ENCODE results near the gene MAP1LC3C. TPM values are rescaled to one million over a fixed set of nuclear protein-coding genes. Genes with fewer than 3 reads are reported as not detected.

MAP1LC3C gene
- 1 to 10 TPM in 3 of 5 donors, not detected in 2; 1.2 to 9.4 (median 2.9) TPM for total RNA-seq
- polyA plus RNA-seq, result 10 to 100 TPM in 1 of 3 donors, 1 to 10 TPM in 2; 2.3 to 12.7 (median 5.4) TPM
- long read RNA-seq, donor 1, result 0 reads
- long read RNA-seq, donor 2, result 0 reads
- long read RNA-seq, donor 3, result 0 reads
- long read RNA-seq, donor 4, result 0 reads
- long read RNA-seq, donor 5, result 0 reads
- long read RNA-seq, donor 6, result 0 reads
- long read RNA-seq, donor 7, result 0 reads
- long read RNA-seq, donor 8, result 0 reads
- long read RNA-seq, donor 9, result 0 reads
- long read RNA-seq, donor 10, result 0 reads

DNA sequence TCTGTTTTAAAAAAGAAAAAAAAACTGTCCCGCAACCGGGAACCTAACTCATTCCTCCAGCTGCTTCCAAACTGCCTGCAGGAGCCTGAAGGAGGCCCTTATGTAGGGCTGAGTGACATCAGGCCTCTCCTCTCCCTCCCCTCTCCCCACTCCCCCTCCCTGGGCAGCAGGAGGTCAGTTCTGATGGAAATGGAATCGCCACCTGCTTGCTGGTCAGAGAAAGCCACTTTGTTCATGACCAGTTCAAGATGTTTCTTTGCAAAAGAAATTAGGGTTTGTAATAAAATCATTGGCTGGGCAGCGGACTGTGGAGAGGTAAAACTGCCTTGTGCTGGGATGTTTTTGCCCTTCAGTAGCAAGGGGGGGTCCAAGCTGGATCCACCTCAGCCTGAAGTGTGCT, at the start of gene MAP1LC3C:
Gene MAP1LC3C, minus strand, starts transcription at position 73 of the 400 bp plus-strand sequence. CDS start 90 bp downstream, outside the sequence.
- Histone ChIP-seq H3K27ac (peak within 1 kb of the TSS in 2 of 5 donors; percentile 35 to 62), H3K4me1 (peaks cover 0 to 12% (median 9%) of the 10 kb centered on the region in 4 donors), H3K4me3 (peak within 1 kb of the TSS in 3 of 4 donors; percentile 19 to 29 (median 27)), H3K36me3 (no peaks in the 10 kb centered on the region), H3K27me3 (no peaks in the 10 kb centered on the region), H3K9me3 (no peaks in the 10 kb centered on the region)
- DNase-seq, result peak in 1 of 2 donors; percentile 27
- no peak for TF ChIP-seq POLR2A (IDR thresholded peaks at IDR 0.05)
- TF ChIP-seq, protein P1, sequence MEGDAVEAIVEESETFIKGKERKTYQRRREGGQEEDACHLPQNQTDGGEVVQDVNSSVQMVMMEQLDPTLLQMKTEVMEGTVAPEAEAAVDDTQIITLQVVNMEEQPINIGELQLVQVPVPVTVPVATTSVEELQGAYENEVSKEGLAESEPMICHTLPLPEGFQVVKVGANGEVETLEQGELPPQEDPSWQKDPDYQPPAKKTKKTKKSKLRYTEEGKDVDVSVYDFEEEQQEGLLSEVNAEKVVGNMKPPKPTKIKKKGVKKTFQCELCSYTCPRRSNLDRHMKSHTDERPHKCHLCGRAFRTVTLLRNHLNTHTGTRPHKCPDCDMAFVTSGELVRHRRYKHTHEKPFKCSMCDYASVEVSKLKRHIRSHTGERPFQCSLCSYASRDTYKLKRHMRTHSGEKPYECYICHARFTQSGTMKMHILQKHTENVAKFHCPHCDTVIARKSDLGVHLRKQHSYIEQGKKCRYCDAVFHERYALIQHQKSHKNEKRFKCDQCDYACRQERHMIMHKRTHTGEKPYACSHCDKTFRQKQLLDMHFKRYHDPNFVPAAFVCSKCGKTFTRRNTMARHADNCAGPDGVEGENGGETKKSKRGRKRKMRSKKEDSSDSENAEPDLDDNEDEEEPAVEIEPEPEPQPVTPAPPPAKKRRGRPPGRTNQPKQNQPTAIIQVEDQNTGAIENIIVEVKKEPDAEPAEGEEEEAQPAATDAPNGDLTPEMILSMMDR (IDR thresholded peaks at IDR 0.05), result no peak
- TF ChIP-seq EP300 (IDR thresholded peaks at IDR 0.05), result no peak
- no peak for TF ChIP-seq POLR2AphosphoS5 (IDR thresholded peaks at IDR 0.05)
- intact Hi-C loops (cut with DNase I; ENCODE audit: low total_unique reads), result no loop called here
- WGBS, 5 donors, result 36 to 45% (median 40%) methylated on average over 4 of the region's 4 CpGs

DNA sequence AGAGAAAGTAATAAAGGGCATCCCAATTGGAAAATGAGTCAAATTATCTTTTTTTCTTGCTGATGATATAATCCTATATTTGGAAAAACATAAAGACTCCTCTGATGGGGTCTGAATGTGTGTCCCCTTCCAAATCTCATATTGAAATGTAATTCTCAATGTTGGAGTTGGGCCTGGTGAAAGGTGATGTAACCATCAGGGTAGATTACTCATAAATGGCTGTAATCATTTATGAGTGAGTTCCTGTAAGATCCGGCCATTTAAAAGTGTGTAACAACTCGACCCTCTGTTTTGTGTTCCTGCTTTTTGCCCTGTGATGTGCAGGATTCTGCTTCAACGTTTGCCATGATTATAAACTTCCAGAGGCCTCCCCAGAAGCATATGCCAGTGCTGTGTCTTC, 44.3 kb upstream of the MAP1LC3C start:
- no peak for TF ChIP-seq EP300 (IDR thresholded peaks at IDR 0.05)
- TF ChIP-seq POLR2A (IDR thresholded peaks at IDR 0.05), result no peak
- TF ChIP-seq, protein P1 (IDR thresholded peaks at IDR 0.05), result no peak
- TF ChIP-seq POLR2AphosphoS5 (IDR thresholded peaks at IDR 0.05), result no peak
- intact Hi-C loops (cut with DNase I; ENCODE audit: low total_unique reads), result no loop called here

DNA sequence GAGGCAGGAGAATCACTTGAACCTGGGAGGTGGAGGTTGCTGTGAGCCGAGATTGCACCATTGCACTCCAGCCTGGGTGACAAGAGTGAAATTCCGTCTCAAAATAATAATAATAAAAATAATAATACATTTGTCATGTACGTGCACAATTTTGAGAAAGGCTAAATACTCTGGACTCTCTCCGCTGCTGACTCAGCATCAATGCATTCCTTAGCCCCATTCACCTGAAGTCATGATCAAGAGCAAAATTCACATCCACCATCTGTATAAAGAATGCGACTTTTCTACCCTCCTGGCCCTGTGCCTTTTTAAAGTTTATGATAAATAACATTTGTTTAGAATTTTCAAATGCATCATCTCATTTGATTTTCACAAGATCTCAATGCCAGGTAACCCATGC, 35.5 kb upstream of the MAP1LC3C start:
- Histone ChIP-seq H3K9me3 (no peaks in the 10 kb centered on the region), H3K27me3 (no peaks in the 10 kb centered on the region), H3K36me3 (no peaks in the 10 kb centered on the region), H3K27ac (no peak overlapping the region), H3K4me3 (no peak overlapping the region), H3K4me1 (no peaks in the 10 kb centered on the region)
- TF ChIP-seq POLR2A (IDR thresholded peaks at IDR 0.05), result no peak
- TF ChIP-seq EP300 (IDR thresholded peaks at IDR 0.05), result no peak
- TF ChIP-seq POLR2AphosphoS5 (IDR thresholded peaks at IDR 0.05), result no peak
- intact Hi-C loops (cut with DNase I; ENCODE audit: low total_unique reads), result no loop called here
- 85 to 93% (median 89%) methylated on average over 5 of the region's 5 CpGs for WGBS, 5 donors
- DNase-seq, result no peak

More for the DNA sequence above, 44.3 kb upstream of the MAP1LC3C start:
- WGBS, 5 donors, result 34 to 53% (median 47%) methylated on average over 3 of the region's 3 CpGs
- peaks cover 0 to 12% (median 8%) of the 10 kb centered on the region in 4 donors for H3K9me3 ChIP-seq
- no peak overlapping the region for H3K4me3 ChIP-seq
- H3K27ac ChIP-seq, result no peak overlapping the region
- H3K4me1 ChIP-seq, result no peaks in the 10 kb centered on the region
- H3K27me3 ChIP-seq, result no peaks in the 10 kb centered on the region
- no peaks in the 10 kb centered on the region for H3K36me3 ChIP-seq
- DNase-seq, result no peak

DNA sequence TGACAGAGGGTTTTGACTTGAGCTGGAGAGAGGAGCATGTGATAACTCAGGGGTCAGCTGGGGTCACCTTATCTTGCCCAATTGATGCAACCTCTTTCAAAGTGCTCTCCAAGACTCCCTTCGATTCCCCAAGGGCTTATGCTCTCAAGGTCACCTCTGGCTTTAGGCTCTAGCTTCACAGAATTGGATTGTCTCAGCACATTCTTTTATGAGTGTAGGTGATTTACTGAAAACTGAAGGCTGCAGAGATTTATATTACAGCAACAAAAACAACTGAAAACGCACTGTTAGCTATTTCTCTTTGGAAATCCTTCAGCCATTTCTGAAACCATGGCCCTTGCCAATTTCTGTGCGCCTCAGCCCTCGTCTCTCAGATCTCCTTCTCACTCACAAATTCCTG, 34.5 kb upstream of the MAP1LC3C start:
- no peak for TF ChIP-seq EP300 (IDR thresholded peaks at IDR 0.05)
- TF ChIP-seq, protein P1 (IDR thresholded peaks at IDR 0.05), result no peak
- no peak for TF ChIP-seq POLR2A (IDR thresholded peaks at IDR 0.05)
- TF ChIP-seq POLR2AphosphoS5 (IDR thresholded peaks at IDR 0.05), result no peak

DNA sequence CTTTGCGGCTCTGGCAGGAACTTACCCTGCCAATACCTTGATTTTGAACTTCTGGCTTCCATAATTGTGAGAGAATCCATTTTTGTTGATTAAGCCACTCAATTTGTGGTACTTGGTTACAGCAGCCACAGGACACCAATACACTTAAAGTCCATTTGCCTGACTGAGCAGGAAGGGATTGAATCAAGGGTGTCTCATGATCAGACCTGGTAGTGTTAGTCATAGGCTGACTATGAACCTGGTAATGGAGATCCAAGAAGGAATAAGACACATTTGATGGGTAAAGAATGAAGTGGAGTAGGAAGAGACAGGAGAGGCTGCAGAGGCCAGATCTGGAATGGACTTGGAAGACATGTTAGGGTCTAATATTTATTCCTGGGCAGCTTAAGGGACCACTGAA, 31.2 kb upstream of the MAP1LC3C start:
- no peaks in the 10 kb centered on the region for H3K36me3 ChIP-seq
- intact Hi-C loops (cut with DNase I; ENCODE audit: low total_unique reads), result no loop called here
- no peaks in the 10 kb centered on the region for H3K4me1 ChIP-seq
- H3K4me3 ChIP-seq, result no peak overlapping the region
- H3K27me3 ChIP-seq, result peaks cover 0 to 3% (median 0%) of the 10 kb centered on the region in 3 donors
- no peak for DNase-seq
- TF ChIP-seq POLR2AphosphoS5 (IDR thresholded peaks at IDR 0.05), result no peak
- no peak for TF ChIP-seq POLR2A (IDR thresholded peaks at IDR 0.05)
- no peaks in the 10 kb centered on the region for H3K9me3 ChIP-seq
- 91 to 100% (median 94%) methylated on average over 1 of the region's 1 CpG for WGBS, 5 donors
- H3K27ac ChIP-seq, result no peak overlapping the region

More for the DNA sequence above, 34.5 kb upstream of the MAP1LC3C start:
- WGBS, 5 donors, result 48 to 68% (median 62%) methylated on average over 4 of the region's 4 CpGs
- Histone ChIP-seq H3K36me3 (no peaks in the 10 kb centered on the region), H3K4me3 (no peak overlapping the region), H3K9me3 (no peaks in the 10 kb centered on the region), H3K27ac (no peak overlapping the region), H3K4me1 (no peaks in the 10 kb centered on the region), H3K27me3 (no peaks in the 10 kb centered on the region)
- intact Hi-C loops (cut with DNase I; ENCODE audit: low total_unique reads), result no loop called here
- peak in 1 of 2 donors; percentile 38 for DNase-seq

Data from stomach (tissue), 19 donors.